Lower leg skin (tissue), 3 donors: ENCODE results near the gene LZTR1.

Experiments used
- POLR2A ChIP-seq, 2 donors: fragments of 450-650 bp; IDR thresholded peaks; one replicate each; pipeline ENCODE4 v1.6.1; 2016 to 2017; ENCODE audit warnings: antibody characterized with exemption in 2 of 2, mild to moderate bottlenecking in 1 of 2, moderate library complexity in 1 of 2
- TF ChIP-seq, protein P1 (sequence below), 3 donors: fragments of 450-650 bp; IDR thresholded peaks; one replicate each; pipeline ENCODE4 v1.5.1; 2016; ENCODE audit warnings: antibody characterized with exemption in 3 of 3, mild to moderate bottlenecking in 3 of 3, moderate library complexity in 2 of 3

DNA sequence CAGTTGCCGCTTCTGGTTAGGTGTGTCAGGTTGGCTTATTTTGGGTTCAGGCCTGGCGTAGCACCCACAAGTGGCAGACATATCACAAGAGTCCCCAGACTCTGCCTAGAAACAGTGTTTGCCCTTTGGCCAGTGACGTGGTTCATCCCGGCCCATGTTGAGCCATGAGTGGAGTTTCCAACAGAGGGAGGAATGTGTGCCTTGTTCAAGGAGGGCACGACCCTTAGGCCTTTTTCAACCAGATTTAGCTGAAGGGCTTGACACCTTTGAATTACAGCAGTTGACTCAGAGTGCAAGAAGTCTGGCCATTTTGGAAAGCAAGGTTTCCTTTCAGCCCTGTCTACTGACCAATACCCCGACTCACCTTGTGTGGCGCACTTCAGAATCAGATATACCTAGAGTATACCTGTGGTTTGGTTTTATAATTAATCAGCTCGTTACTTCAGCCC, 30.1 kb upstream of the LZTR1 start:
- TF ChIP-seq, protein P1, sequence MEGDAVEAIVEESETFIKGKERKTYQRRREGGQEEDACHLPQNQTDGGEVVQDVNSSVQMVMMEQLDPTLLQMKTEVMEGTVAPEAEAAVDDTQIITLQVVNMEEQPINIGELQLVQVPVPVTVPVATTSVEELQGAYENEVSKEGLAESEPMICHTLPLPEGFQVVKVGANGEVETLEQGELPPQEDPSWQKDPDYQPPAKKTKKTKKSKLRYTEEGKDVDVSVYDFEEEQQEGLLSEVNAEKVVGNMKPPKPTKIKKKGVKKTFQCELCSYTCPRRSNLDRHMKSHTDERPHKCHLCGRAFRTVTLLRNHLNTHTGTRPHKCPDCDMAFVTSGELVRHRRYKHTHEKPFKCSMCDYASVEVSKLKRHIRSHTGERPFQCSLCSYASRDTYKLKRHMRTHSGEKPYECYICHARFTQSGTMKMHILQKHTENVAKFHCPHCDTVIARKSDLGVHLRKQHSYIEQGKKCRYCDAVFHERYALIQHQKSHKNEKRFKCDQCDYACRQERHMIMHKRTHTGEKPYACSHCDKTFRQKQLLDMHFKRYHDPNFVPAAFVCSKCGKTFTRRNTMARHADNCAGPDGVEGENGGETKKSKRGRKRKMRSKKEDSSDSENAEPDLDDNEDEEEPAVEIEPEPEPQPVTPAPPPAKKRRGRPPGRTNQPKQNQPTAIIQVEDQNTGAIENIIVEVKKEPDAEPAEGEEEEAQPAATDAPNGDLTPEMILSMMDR (IDR thresholded peaks at IDR 0.05) = no peak
- no peak for TF ChIP-seq POLR2A (IDR thresholded peaks at IDR 0.05)
